Body of pancreas (tissue), 4 donors: Measurements from ENCODE around the gene MGME1. TPM values are rescaled to one million over a fixed set of nuclear protein-coding genes. Genes with fewer than 3 reads are reported as not detected.
"Not testable (repeated sequence)": the region's sequence is repeated elsewhere in the genome, so short reads cannot be mapped to it uniquely, and the experiment has no call there.

Experiments used
- ATAC-seq: fragments of 150-250 bp; one replicate; pipeline ENCODE4 v1.9.1; 2016
- DNase-seq, 4 donors: peaks; one replicate each; pipeline ENCODE4 v3.0.0-alpha.2; 2019
- H3K27ac ChIP-seq, 4 donors: fragments of 200-600 bp; sonication (generic); 1 replicate in 3 of 4; 2 replicates in 1 of 4; pipeline versions ENCODE4 v1.5.1 to v1.6.1; 2016 to 2019; ENCODE audit warnings: mild to moderate bottlenecking in 1 of 4, mixed read lengths in 1 of 4, moderate library complexity in 1 of 4
- H3K27me3 ChIP-seq, 2 donors: fragments of 200-600 bp; sonication (generic); one replicate each; pipeline ENCODE4 v1.6.0; 2016; ENCODE audit warnings: mild to moderate bottlenecking in 1 of 2
- H3K36me3 ChIP-seq, 2 donors: fragments of 200-600 bp; sonication (generic); replicated peaks in 1 of 2; 2 replicates each; pipeline ENCODE4 v1.5.1; 2016; ENCODE audit warnings: low read depth in 2 of 2; ENCODE audit not compliant: insufficient read depth in 1 of 2
- H3K4me1 ChIP-seq: fragments of 200-600 bp; sonication (generic); one replicate; pipeline ENCODE4 v1.6.0; 2016
- H3K4me3 ChIP-seq, 2 donors: fragments of 200-600 bp; sonication (generic); 1 replicate in 1 of 2; 2 replicates in 1 of 2; pipeline ENCODE4 v1.5.1; 2016 to 2019
- H3K9me3 ChIP-seq, 3 donors: fragments of 200-600 bp; sonication (generic); 1 replicate in 2 of 3; 2 replicates in 1 of 3; pipeline ENCODE4 v1.5.1; 2016
- CTCF ChIP-seq, 7 experiments: fragments of 450-650 bp in 4 of 7; fragments of 200-600 bp in 3 of 7; sonication (generic) in 3 of 7; IDR thresholded peaks; one replicate each; pipeline ENCODE4 v1.5.1; 2016 to 2019; ENCODE audit warnings: antibody characterized with exemption in 7 of 7
- POLR2A ChIP-seq, 3 donors: fragments of 450-650 bp; IDR thresholded peaks; one replicate each; pipeline ENCODE4 v1.6.1; 2016; ENCODE audit warnings: antibody characterized with exemption in 3 of 3, mild to moderate bottlenecking in 2 of 3
- WGBS, 2 donors: methylation state at CpG; one replicate each; pipeline ENCODE4 v1.1.5; 2017; 5-methylcytosine and 5-hydroxymethylcytosine counted together
- intact Hi-C: fragments of 100-400 bp; cut with DNase I; formaldehyde crosslinking; loops from one replicate; pipeline ENCODE4 v1.15.1; 2023
- total RNA-seq, 2 donors: library from RNA; depleted of rRNA; stranded (reverse); fragments of >200 nt; gene quantifications; one replicate each; pipeline ENCODE4 v1.1.0, GENCODE V29; 2016

MGME1 gene
- total RNA-seq, 2 donors from 2014 or later: 3.0 to 6.5 TPM

GRCh38 chr20:17957505-17958363 is 11.1 kb upstream of the MGME1 start:
- Histone ChIP-seq H3K4me1 (peaks cover 51% of the 10 kb centered on the region), H3K4me3 (no peak overlapping the region), H3K9me3 (no peaks in the 10 kb centered on the region), H3K27me3 (no peaks in the 10 kb centered on the region), H3K36me3 (no peaks in the 10 kb centered on the region), H3K27ac (peak overlapping the region; percentile 41 to 69 (median 60))
- ATAC-seq: no peak
- intact Hi-C loops: no loop called here
- no peak for DNase-seq
- WGBS, 2 donors: 57 to 69% methylated on average over 5 of the region's 5 CpGs
- TF ChIP-seq POLR2A (IDR thresholded peaks at IDR 0.05) (no peak), CTCF (IDR thresholded peaks at IDR 0.05) (no peak)

- no peak overlapping the region for H3K4me3 ChIP-seq
These were observed 10.2 kb upstream of the MGME1 start for GRCh38 chr20:17958373-17959256.

GRCh38 chr20:17959257-17959627 is 9.6 kb upstream of the MGME1 start:
- intact Hi-C loops: no loop called here
- TF ChIP-seq POLR2A (IDR thresholded peaks at IDR 0.05): no peak
- no peak for TF ChIP-seq CTCF (IDR thresholded peaks at IDR 0.05)
- H3K9me3 ChIP-seq: no peaks in the 10 kb centered on the region
- WGBS, 2 donors: 71 to 75% methylated on average over 5 of the region's 5 CpGs
- ATAC-seq (no peak), DNase-seq (no peak)
- H3K36me3 ChIP-seq: no peaks in the 10 kb centered on the region
- H3K27me3 ChIP-seq: no peaks in the 10 kb centered on the region
- H3K27ac ChIP-seq: peak overlapping the region in 3 of 4 donors; percentile 41 to 69 (median 68)
- H3K4me1 ChIP-seq: peaks cover 53% of the 10 kb centered on the region
- no peak overlapping the region for H3K4me3 ChIP-seq

More at GRCh38 chr20:17958373-17959256, 10.2 kb upstream of the MGME1 start:
- ATAC-seq (peak; percentile 61), DNase-seq (no peak)
- Histone ChIP-seq H3K9me3 (no peaks in the 10 kb centered on the region), H3K36me3 (no peaks in the 10 kb centered on the region), H3K4me1 (peaks cover 51% of the 10 kb centered on the region), H3K27ac (peak overlapping the region; percentile 41 to 69 (median 60)), H3K27me3 (no peaks in the 10 kb centered on the region)
- WGBS, 2 donors: 17 to 19% methylated on average over 5 of the region's 5 CpGs
- TF ChIP-seq CTCF (IDR thresholded peaks at IDR 0.05): peak in 4 of 7 experiments; percentile 18 to 34 (median 26)
- TF ChIP-seq POLR2A (IDR thresholded peaks at IDR 0.05): no peak
- intact Hi-C loops: no loop called here

- 89 to 94% methylated on average over 16 of the region's 16 CpGs for WGBS, 2 donors
- H3K27ac ChIP-seq: peak overlapping the region in 1 of 4 donors; percentile 61
- DNase-seq, H3K36me3 ChIP-seq, intact Hi-C loops, H3K9me3 ChIP-seq, ATAC-seq, H3K4me3 ChIP-seq, H3K27me3 ChIP-seq: not testable (repeated sequence)
- H3K4me1 ChIP-seq: peaks cover 65% of the 10 kb centered on the region
These were observed 8.4 kb upstream of the MGME1 start for GRCh38 chr20:17960400-17960885.
